WTC11 (cell line): ENCODE results near the gene MAPK8IP1. TPM values are rescaled to one million over a fixed set of nuclear protein-coding genes. Genes with fewer than 3 reads are reported as not detected.

Experiments
- ATAC-seq: fragments of 200-7000 bp; cut with Tn5 transposase; 2 replicates; pipeline ENCODE4 v1.10.0; 2021; ENCODE audit warnings: mild to moderate bottlenecking, moderate library complexity
- CTCF ChIA-PET: fragments of 300-600 bp; sonication (Branson Sonifier 250); formaldehyde crosslinking; loops from one replicate; lab custom pipeline; 2021; ENCODE audit warnings: antibody characterized with exemption; lab: Charles Lee
- POLR2A ChIA-PET: fragments of 350-600 bp; sonication (Branson Sonifier 250); formaldehyde crosslinking; loops from one replicate; lab custom pipeline; 2021; ENCODE audit warnings: antibody characterized with exemption; lab: Charles Lee
- DNase-seq: peaks from one replicate; pipeline ENCODE4 v3.0.0; 2021; ENCODE audit warnings: low spot score
- H3K27ac Mint-ChIP-seq: 2 replicates; pipeline ENCODE4 v1.8.0; 2021; ENCODE audit warnings: mixed read lengths
- H3K27me3 Mint-ChIP-seq: 2 replicates; pipeline ENCODE4 v1.8.0; 2021; ENCODE audit warnings: low read depth, mild to moderate bottlenecking, moderate library complexity, mixed read lengths
- H3K36me3 Mint-ChIP-seq: 2 replicates; pipeline ENCODE4 v1.8.0; 2021; ENCODE audit warnings: mixed read lengths
- H3K4me1 Mint-ChIP-seq: 2 replicates; pipeline ENCODE4 v1.8.0; 2022; ENCODE audit warnings: mixed read lengths
- H3K4me3 Mint-ChIP-seq: 2 replicates; pipeline ENCODE4 v1.8.0; 2021; ENCODE audit warnings: mild to moderate bottlenecking, moderate library complexity, mixed read lengths
- H3K9me3 Mint-ChIP-seq: 2 replicates; pipeline ENCODE4 v1.8.0; 2021; ENCODE audit warnings: mixed read lengths
- ATF3 ChIP-seq: sonication (generic); formaldehyde crosslinking; conservative IDR thresholded peaks from 2 replicates; pipeline ENCODE4 v1.8.1; 2022; ENCODE audit warnings: mild to moderate bottlenecking, missing genetic modification reagents
- CTCF ChIP-seq: fragments of 200-600 bp; IDR thresholded peaks from 2 replicates; pipeline ENCODE4 v1.8.0; 2022; ENCODE audit warnings: antibody characterized with exemption
- E2F1 ChIP-seq: sonication (generic); formaldehyde crosslinking; IDR thresholded peaks from 2 replicates; pipeline ENCODE4 v1.8.0; 2022; ENCODE audit warnings: mild to moderate bottlenecking, missing genetic modification reagents
- E2F4 ChIP-seq: sonication (generic); formaldehyde crosslinking; IDR thresholded peaks from 2 replicates; pipeline ENCODE4 v1.8.1; 2022; ENCODE audit warnings: low read depth, mild to moderate bottlenecking, moderate library complexity, missing genetic modification reagents, borderline replicate concordance
- ESRRA ChIP-seq: sonication (generic); formaldehyde crosslinking; IDR thresholded peaks from 2 replicates; pipeline ENCODE4 v1.8.1; 2022; ENCODE audit warnings: mild to moderate bottlenecking, missing genetic modification reagents, borderline replicate concordance
- ETV6 ChIP-seq: sonication (generic); formaldehyde crosslinking; IDR thresholded peaks from 2 replicates; pipeline ENCODE4 v1.8.1; 2022; ENCODE audit warnings: mild to moderate bottlenecking, missing genetic modification reagents
- GABPB1 ChIP-seq: sonication (generic); formaldehyde crosslinking; IDR thresholded peaks from 2 replicates; pipeline ENCODE4 v1.8.1; 2023; ENCODE audit warnings: mild to moderate bottlenecking, missing genetic modification reagents
- JUN ChIP-seq: sonication (generic); formaldehyde crosslinking; IDR thresholded peaks from 2 replicates; pipeline ENCODE4 v1.8.0; 2023; ENCODE audit warnings: mild to moderate bottlenecking, missing genetic modification reagents
- NR2C2 ChIP-seq: sonication (generic); formaldehyde crosslinking; IDR thresholded peaks from 2 replicates; pipeline ENCODE4 v1.8.0; 2022; ENCODE audit warnings: mild to moderate bottlenecking, missing genetic modification reagents
- PRRX2 ChIP-seq: fragments of 250-450 bp; sonication (Bioruptor Pico); IDR thresholded peaks from 2 replicates; pipeline ENCODE4 v1.8.0; 2021; ENCODE audit warnings: mild to moderate bottlenecking
- SMAD3 ChIP-seq: sonication (generic); formaldehyde crosslinking; IDR thresholded peaks from 2 replicates; pipeline ENCODE4 v1.8.0; 2022; ENCODE audit warnings: missing genetic modification reagents, mild to moderate bottlenecking, borderline replicate concordance
- SOX15 ChIP-seq: fragments of 250-450 bp; sonication (Bioruptor Pico); IDR thresholded peaks from 2 replicates; pipeline ENCODE4 v1.9.0; 2021; ENCODE audit warnings: mild to moderate bottlenecking
- ZNF219 ChIP-seq: sonication (generic); formaldehyde crosslinking; IDR thresholded peaks from 2 replicates; pipeline ENCODE4 v1.8.0; 2023; ENCODE audit warnings: missing genetic modification reagents, mild to moderate bottlenecking, borderline replicate concordance
- ZNF232 ChIP-seq: sonication (generic); formaldehyde crosslinking; IDR thresholded peaks from 2 replicates; pipeline ENCODE4 v1.8.0; 2022; ENCODE audit warnings: mild to moderate bottlenecking, missing genetic modification reagents
- total RNA-seq: library from RNA; stranded (reverse); gene quantifications from 3 replicates; pipeline ENCODE4 v1.2.3, GENCODE V29; 2021
- TF ChIP-seq, protein P1 (sequence below): sonication (generic); formaldehyde crosslinking; IDR thresholded peaks from 2 replicates; pipeline ENCODE4 v1.8.1; 2023; ENCODE audit warnings: mild to moderate bottlenecking, missing genetic modification reagents
- TF ChIP-seq, protein P2 (sequence below): sonication (generic); formaldehyde crosslinking; IDR thresholded peaks from 2 replicates; pipeline ENCODE4 v1.8.1; 2022; ENCODE audit warnings: mild to moderate bottlenecking, missing genetic modification reagents, moderate library complexity, borderline replicate concordance
- TF ChIP-seq, protein P3 (sequence below): sonication (generic); formaldehyde crosslinking; IDR thresholded peaks from 2 replicates; pipeline ENCODE4 v1.8.1; 2022; ENCODE audit warnings: low read depth, missing genetic modification reagents, borderline replicate concordance
- TF ChIP-seq, protein P4 (sequence below): fragments of 250-450 bp; sonication (Bioruptor Pico); IDR thresholded peaks from 2 replicates; pipeline ENCODE4 v2.1.2; 2022; ENCODE audit warnings: mild to moderate bottlenecking, moderate library complexity
- TF ChIP-seq, protein P5 (sequence below): sonication (generic); formaldehyde crosslinking; IDR thresholded peaks from 2 replicates; pipeline ENCODE4 v1.8.0; 2023; ENCODE audit warnings: missing genetic modification reagents

Gene MAPK8IP1
- total RNA-seq, 1 experiment from 2014 or later = 34.1 TPM

DNA sequence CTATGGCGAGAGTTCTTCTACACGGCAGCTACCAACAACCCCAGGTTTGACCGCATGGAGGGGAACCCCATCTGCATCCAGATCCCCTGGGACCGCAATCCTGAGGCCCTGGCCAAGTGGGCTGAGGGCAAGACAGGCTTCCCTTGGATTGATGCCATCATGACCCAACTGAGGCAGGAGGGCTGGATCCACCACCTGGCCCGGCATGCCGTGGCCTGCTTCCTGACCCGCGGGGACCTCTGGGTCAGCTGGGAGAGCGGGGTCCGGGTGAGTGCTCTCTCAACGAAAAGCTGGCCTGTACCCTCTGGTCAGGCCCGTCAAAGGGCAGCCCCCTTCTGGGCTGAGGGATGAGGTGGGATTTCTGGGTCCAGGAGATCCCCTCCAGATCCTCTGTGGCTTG lies 15.9 kb upstream of the MAPK8IP1 start:
- no peaks in the 10 kb centered on the region for H3K9me3 Mint-ChIP-seq
- TF ChIP-seq SOX15 (CRISPR knock-in tag) (no peak), PRRX2 (CRISPR knock-in tag) (no peak), ZNF232 (CRISPR knock-in tag) (no peak), CTCF (no peak), ETV6 (no peak)
- TF ChIP-seq, protein P1, sequence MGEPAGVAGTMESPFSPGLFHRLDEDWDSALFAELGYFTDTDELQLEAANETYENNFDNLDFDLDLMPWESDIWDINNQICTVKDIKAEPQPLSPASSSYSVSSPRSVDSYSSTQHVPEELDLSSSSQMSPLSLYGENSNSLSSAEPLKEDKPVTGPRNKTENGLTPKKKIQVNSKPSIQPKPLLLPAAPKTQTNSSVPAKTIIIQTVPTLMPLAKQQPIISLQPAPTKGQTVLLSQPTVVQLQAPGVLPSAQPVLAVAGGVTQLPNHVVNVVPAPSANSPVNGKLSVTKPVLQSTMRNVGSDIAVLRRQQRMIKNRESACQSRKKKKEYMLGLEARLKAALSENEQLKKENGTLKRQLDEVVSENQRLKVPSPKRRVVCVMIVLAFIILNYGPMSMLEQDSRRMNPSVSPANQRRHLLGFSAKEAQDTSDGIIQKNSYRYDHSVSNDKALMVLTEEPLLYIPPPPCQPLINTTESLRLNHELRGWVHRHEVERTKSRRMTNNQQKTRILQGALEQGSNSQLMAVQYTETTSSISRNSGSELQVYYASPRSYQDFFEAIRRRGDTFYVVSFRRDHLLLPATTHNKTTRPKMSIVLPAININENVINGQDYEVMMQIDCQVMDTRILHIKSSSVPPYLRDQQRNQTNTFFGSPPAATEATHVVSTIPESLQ (CRISPR knock-in tag) = no peak
- TF ChIP-seq, protein P2, sequence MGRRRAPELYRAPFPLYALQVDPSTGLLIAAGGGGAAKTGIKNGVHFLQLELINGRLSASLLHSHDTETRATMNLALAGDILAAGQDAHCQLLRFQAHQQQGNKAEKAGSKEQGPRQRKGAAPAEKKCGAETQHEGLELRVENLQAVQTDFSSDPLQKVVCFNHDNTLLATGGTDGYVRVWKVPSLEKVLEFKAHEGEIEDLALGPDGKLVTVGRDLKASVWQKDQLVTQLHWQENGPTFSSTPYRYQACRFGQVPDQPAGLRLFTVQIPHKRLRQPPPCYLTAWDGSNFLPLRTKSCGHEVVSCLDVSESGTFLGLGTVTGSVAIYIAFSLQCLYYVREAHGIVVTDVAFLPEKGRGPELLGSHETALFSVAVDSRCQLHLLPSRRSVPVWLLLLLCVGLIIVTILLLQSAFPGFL (CRISPR knock-in tag) = no peak
- TF ChIP-seq, protein P3, sequence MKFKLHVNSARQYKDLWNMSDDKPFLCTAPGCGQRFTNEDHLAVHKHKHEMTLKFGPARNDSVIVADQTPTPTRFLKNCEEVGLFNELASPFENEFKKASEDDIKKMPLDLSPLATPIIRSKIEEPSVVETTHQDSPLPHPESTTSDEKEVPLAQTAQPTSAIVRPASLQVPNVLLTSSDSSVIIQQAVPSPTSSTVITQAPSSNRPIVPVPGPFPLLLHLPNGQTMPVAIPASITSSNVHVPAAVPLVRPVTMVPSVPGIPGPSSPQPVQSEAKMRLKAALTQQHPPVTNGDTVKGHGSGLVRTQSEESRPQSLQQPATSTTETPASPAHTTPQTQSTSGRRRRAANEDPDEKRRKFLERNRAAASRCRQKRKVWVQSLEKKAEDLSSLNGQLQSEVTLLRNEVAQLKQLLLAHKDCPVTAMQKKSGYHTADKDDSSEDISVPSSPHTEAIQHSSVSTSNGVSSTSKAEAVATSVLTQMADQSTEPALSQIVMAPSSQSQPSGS = no peak
- TF ChIP-seq, protein P4, sequence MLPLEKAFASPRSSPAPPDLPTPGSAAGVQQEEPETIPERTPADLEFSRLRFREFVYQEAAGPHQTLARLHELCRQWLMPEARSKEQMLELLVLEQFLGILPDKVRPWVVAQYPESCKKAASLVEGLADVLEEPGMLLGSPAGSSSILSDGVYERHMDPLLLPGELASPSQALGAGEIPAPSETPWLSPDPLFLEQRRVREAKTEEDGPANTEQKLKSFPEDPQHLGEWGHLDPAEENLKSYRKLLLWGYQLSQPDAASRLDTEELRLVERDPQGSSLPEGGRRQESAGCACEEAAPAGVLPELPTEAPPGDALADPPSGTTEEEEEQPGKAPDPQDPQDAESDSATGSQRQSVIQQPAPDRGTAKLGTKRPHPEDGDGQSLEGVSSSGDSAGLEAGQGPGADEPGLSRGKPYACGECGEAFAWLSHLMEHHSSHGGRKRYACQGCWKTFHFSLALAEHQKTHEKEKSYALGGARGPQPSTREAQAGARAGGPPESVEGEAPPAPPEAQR = no peak
- POLR2A ChIA-PET = no interaction called here
- DNase-seq = no peak
- ATAC-seq = no peak
- no peak overlapping the region for H3K4me3 Mint-ChIP-seq
- peaks cover 6% of the 10 kb centered on the region; the same call in 1 of the 2 replicates for H3K4me1 Mint-ChIP-seq
- no peaks in the 10 kb centered on the region for H3K27me3 Mint-ChIP-seq
- CTCF ChIA-PET = no interaction called here
- peaks cover 8% of the 10 kb centered on the region; the same call in 1 of the 2 replicates for H3K36me3 Mint-ChIP-seq
- no peak overlapping the region for H3K27ac Mint-ChIP-seq

- Mint-ChIP-seq H3K36me3 (peaks cover 8% of the 10 kb centered on the region; the same call in 1 of the 2 replicates), H3K4me1 (peaks cover 14% of the 10 kb centered on the region), H3K27ac (no peak overlapping the region), H3K27me3 (no peaks in the 10 kb centered on the region), H3K4me3 (no peak overlapping the region), H3K9me3 (no peaks in the 10 kb centered on the region)
- CTCF ChIA-PET = interaction anchor here (1.0 to 4.2 kb wide), 2 partner anchors 9 to 94 kb away, joined by 4 to 48 read pairs; no protein-coding TSS in a partner anchor
- DNase-seq (no peak), ATAC-seq (no peak)
- POLR2A ChIA-PET = no interaction called here
- no peak for TF ChIP-seq ESRRA
- TF ChIP-seq, protein P5, sequence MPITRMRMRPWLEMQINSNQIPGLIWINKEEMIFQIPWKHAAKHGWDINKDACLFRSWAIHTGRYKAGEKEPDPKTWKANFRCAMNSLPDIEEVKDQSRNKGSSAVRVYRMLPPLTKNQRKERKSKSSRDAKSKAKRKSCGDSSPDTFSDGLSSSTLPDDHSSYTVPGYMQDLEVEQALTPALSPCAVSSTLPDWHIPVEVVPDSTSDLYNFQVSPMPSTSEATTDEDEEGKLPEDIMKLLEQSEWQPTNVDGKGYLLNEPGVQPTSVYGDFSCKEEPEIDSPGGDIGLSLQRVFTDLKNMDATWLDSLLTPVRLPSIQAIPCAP (CRISPR knock-in tag) = no peak
- no peak for TF ChIP-seq SMAD3 (CRISPR knock-in tag)
These were observed 14.7 kb upstream of the MAPK8IP1 start for GRCh38 chr11:45870706-45871105.

DNA sequence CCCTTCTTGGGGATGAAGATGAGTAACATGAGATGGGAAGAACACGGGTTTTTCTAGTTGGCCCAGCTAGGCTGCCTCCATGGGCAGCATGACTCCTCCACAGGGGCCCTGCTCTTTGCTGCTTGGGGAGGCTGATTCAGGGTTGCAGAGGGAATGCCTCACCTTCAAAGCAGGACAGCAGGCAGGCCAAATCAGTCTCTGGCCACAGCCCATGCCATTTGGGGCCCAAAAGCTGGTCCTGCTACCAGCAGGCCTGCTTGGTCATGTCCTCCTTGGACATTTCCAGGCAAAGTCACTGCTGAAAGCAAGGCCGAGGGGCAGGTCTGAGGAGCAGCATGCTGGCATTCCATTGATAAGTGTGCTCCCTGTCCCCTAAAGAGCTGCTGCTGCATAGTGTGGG lies 13.8 kb upstream of the MAPK8IP1 start:
- POLR2A ChIA-PET = no interaction called here
- ATAC-seq (no peak), DNase-seq (no peak)
- Mint-ChIP-seq H3K4me1 (peaks cover 23% of the 10 kb centered on the region), H3K36me3 (peaks cover 8% of the 10 kb centered on the region; the same call in 1 of the 2 replicates), H3K27ac (no peak overlapping the region; the same call in 1 of the 2 replicates), H3K4me3 (no peak overlapping the region), H3K9me3 (no peaks in the 10 kb centered on the region), H3K27me3 (no peaks in the 10 kb centered on the region)
- CTCF ChIA-PET = interaction anchor here (1.2 to 4.2 kb wide), 8 partner anchors 10 to 481 kb away, joined by 3 to 48 read pairs (median 12); no protein-coding TSS in a partner anchor
- TF ChIP-seq, protein P4 = no peak
- TF ChIP-seq ZNF219 (CRISPR knock-in tag) = no peak
- TF ChIP-seq ETV6 = no peak
- TF ChIP-seq NR2C2 = no peak
- no peak for TF ChIP-seq GABPB1
- no peak for TF ChIP-seq E2F1
- no peak for TF ChIP-seq ATF3 (CRISPR knock-in tag)
- no peak for TF ChIP-seq JUN (CRISPR knock-in tag)
- no peak for TF ChIP-seq E2F4 (CRISPR knock-in tag)
